CD4-positive, alpha-beta T cell treated with Interleukin-10 for 1 hour (primary cell): ENCODE measurements around the gene ITGA3.

Experiments used
- DNase-seq: peaks from one replicate; pipeline ENCODE4 v3.0.0-alpha.2; 2020

Gene ITGA3

GRCh38 chr17:50095626-50096037 is 39.7 kb downstream of the ITGA3 start:
- DNase-seq = peak; percentile 6

GRCh38 chr17:50096092-50096491 is 40.2 kb downstream of the ITGA3 start:
- DNase-seq = no peak

- no peak for DNase-seq
These were observed 40.8 kb downstream of the ITGA3 start for GRCh38 chr17:50096758-50097157.

- no peak for DNase-seq
These were observed 41.5 kb downstream of the ITGA3 start for GRCh38 chr17:50097455-50097854.

- DNase-seq = no peak
These were observed 42.0 kb downstream of the ITGA3 start for GRCh38 chr17:50097926-50098325.

- no peak for DNase-seq
These were observed 42.7 kb downstream of the ITGA3 start for GRCh38 chr17:50098583-50098982.

- DNase-seq = no peak
These were observed 43.1 kb downstream of the ITGA3 start for GRCh38 chr17:50099003-50099402.

GRCh38 chr17:50100480-50100883 is 44.6 kb downstream of the ITGA3 start:
- DNase-seq = no peak

GRCh38 chr17:50100921-50101345 is 45.0 kb downstream of the ITGA3 start:
- no peak for DNase-seq

GRCh38 chr17:50101346-50102163 is 45.6 kb downstream of the ITGA3 start:
- no peak for DNase-seq

GRCh38 chr17:50102164-50102991 is 46.5 kb downstream of the ITGA3 start:
- DNase-seq = no peak

- no peak for DNase-seq
These were observed 47.3 kb downstream of the ITGA3 start for GRCh38 chr17:50103252-50103651.

- DNase-seq = no peak
These were observed 48.0 kb downstream of the ITGA3 start for GRCh38 chr17:50103941-50104340.

- DNase-seq = no peak
These were observed 49.9 kb downstream of the ITGA3 start for GRCh38 chr17:50105811-50106210.

GRCh38 chr17:50106393-50107131 is 50.7 kb downstream of the ITGA3 start:
- DNase-seq = no peak

- DNase-seq = no peak
These were observed 52.0 kb downstream of the ITGA3 start for GRCh38 chr17:50107790-50108414.

- no peak for DNase-seq
These were observed 52.6 kb downstream of the ITGA3 start for GRCh38 chr17:50108556-50108955.

- DNase-seq = no peak
These were observed 53.3 kb downstream of the ITGA3 start for GRCh38 chr17:50109207-50109606.

- DNase-seq = no peak
These were observed 53.9 kb downstream of the ITGA3 start for GRCh38 chr17:50109785-50110184.

- no peak for DNase-seq
These were observed 54.9 kb downstream of the ITGA3 start for GRCh38 chr17:50110591-50111349.

- DNase-seq = no peak
These were observed 56.1 kb downstream of the ITGA3 start for GRCh38 chr17:50111673-50112655.
